ENCODE results near the gene MFAP3L.

Gene MFAP3L

DNA sequence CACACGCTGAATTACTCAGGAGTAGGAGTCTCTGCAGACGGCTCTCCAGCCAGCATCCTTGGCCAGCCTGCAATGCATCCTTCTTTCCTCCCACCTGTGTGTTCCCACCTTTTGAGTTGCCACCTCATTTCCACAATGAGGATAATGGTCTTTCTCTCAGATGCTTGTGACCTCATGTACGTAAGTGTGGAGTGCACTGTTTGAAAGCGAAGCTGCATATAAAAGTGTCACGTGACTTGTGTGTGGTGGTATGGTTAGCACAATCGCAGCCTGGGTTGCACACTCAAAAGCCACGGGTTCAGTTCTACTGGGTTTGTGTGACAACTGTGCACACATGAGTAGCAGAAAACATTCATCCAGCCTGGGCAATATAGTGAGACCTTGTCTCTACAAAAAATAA, 12.0 kb upstream of the MFAP3L start:
- no peak for DNase-seq (ENCODE audit: low read depth, low spot score)
- TF ChIP-seq, protein P1, sequence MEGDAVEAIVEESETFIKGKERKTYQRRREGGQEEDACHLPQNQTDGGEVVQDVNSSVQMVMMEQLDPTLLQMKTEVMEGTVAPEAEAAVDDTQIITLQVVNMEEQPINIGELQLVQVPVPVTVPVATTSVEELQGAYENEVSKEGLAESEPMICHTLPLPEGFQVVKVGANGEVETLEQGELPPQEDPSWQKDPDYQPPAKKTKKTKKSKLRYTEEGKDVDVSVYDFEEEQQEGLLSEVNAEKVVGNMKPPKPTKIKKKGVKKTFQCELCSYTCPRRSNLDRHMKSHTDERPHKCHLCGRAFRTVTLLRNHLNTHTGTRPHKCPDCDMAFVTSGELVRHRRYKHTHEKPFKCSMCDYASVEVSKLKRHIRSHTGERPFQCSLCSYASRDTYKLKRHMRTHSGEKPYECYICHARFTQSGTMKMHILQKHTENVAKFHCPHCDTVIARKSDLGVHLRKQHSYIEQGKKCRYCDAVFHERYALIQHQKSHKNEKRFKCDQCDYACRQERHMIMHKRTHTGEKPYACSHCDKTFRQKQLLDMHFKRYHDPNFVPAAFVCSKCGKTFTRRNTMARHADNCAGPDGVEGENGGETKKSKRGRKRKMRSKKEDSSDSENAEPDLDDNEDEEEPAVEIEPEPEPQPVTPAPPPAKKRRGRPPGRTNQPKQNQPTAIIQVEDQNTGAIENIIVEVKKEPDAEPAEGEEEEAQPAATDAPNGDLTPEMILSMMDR (IDR thresholded peaks at IDR 0.05; ENCODE audit: low read depth, low read length) = no peak

DNA sequence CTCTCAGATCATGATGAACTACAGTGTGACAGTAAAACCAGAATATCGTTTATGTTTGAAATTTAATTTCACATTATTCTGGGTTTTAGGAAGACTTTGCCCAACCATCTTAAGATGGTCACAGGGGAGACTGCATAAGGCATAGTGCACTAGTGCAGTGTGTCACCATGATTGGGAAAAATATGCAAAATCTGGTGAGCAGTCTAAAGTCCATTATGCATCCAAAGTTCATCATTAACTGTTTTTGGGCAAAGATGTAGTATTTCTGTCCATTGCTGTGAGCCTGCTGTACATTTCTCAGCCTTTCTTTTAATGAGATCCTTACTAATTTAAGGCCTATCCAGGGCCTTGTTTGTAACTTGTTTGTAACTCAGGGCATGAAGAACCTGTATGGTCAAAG, 11.3 kb upstream of the MFAP3L start:
- H3K4me3 ChIP-seq (ENCODE audit: low read depth, low read length) = no peak overlapping the region
- TF ChIP-seq, protein P1 (IDR thresholded peaks at IDR 0.05; ENCODE audit: low read depth, low read length) = no peak
- in situ Hi-C loops (cut with HindIII; ENCODE audit: low sequenced_read_pairs) = no loop called here
- DNase-seq (ENCODE audit: low read depth, low spot score) = no peak

More for the DNA sequence above, 12.0 kb upstream of the MFAP3L start:
- H3K4me3 ChIP-seq (ENCODE audit: low read depth, low read length) = no peak overlapping the region
- in situ Hi-C loops (cut with HindIII; ENCODE audit: low sequenced_read_pairs) = no loop called here

DNA sequence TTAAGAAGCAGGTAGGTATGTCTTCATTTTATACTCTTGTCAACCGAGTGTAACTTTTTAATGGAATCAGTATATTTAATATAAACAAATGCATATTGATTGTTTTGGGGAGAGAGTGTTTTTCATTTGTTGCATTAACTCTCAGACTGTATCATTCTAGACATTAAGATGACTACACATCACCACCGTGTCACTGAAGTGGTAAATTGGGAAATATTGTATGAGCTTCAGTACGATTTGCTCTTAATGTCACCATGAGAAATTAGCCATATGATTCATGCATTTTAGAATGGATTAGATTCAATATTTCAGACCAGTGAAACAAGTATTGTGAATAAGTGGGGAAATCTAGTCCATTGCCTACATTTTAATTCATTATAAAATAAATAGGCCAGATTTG, 9.7 kb upstream of the MFAP3L start:
- TF ChIP-seq, protein P1 (IDR thresholded peaks at IDR 0.05; ENCODE audit: low read depth, low read length) = no peak
- in situ Hi-C loops (cut with HindIII; ENCODE audit: low sequenced_read_pairs) = no loop called here
- H3K4me3 ChIP-seq (ENCODE audit: low read depth, low read length) = no peak overlapping the region
- DNase-seq (ENCODE audit: low read depth, low spot score) = no peak

DNA sequence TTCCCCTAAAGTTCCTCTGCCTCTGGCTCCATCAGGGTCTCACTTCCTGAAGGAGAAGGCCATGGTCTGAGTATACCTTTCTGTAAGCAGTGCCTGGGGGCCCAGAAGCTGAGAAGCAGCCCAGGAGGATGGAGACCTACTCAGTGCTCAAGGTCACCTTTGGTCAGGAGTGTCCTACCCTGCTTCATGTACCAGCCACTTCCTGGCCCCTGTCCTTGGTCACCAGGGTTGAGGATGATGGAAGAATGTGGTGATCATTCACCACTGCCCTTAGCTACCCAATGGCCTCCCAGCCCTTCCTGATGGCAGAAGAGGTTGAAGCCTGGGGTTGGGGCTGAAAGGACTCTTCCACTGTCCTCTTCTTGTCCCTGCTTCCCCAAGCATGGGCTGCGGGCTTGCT, 9.0 kb upstream of the MFAP3L start:
- TF ChIP-seq, protein P1 (IDR thresholded peaks at IDR 0.05; ENCODE audit: low read depth, low read length) = no peak
- DNase-seq (ENCODE audit: low read depth, low spot score) = no peak
- in situ Hi-C loops (cut with HindIII; ENCODE audit: low sequenced_read_pairs) = no loop called here
- no peak overlapping the region for H3K4me3 ChIP-seq (ENCODE audit: low read depth, low read length)

DNA sequence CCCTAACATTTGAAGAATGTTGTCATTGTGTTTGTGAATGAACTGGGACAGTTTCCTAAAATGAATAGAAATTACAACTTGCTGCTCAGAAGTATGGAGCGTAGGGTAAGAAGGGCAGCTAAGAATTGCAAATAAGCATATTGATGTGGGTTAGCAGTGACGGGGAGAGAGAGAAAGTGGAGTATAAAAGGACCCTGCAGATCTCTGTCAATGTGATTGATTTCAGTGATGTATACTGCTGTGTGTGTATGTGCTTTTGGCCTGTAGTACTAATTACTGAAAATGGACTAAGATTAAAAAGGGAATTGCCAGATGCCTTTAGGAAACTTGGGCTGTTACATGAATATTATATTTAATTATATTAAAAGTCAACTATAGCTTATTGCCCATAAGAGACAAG, 7.8 kb upstream of the MFAP3L start:
- in situ Hi-C loops (cut with HindIII; ENCODE audit: low sequenced_read_pairs) = no loop called here
- no peak overlapping the region for H3K4me3 ChIP-seq (ENCODE audit: low read depth, low read length)
- no peak for DNase-seq (ENCODE audit: low read depth, low spot score)
- TF ChIP-seq, protein P1 (IDR thresholded peaks at IDR 0.05; ENCODE audit: low read depth, low read length) = no peak

DNA sequence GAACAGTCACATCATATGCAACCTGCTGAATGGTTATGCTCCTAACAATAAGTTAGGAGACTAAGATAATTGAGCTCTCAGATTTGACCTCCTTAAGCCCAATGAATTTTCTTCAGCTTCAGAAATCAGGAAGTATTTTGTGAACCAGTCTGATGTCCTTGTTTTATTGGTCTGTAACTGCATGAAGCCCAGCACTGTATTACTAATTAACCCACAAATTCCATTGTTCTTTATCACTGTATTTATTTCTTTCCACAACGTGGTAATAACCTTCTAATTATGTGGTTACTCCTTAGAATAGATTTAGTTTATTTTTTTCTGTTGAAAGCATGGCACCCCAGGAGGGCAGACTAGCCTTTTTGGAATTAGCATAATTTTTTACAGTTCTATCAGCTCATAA, 3.9 kb upstream of the MFAP3L start:
- in situ Hi-C loops (cut with HindIII; ENCODE audit: low sequenced_read_pairs) = no loop called here
- no peak for DNase-seq (ENCODE audit: low read depth, low spot score)
- TF ChIP-seq, protein P1 (IDR thresholded peaks at IDR 0.05; ENCODE audit: low read depth, low read length) = no peak
- no peak overlapping the region for H3K4me3 ChIP-seq (ENCODE audit: low read depth, low read length)
